ENCODE results near the gene ZBTB7B.

The ZBTB7B gene

GRCh38 chr1:155005076-155006011, 2.7 kb downstream of the ZBTB7B start:
- DNase-seq, result no peak

GRCh38 chr1:155006601-155007101, 4.0 kb downstream of the ZBTB7B start:
- peak; percentile 13 for DNase-seq

- DNase-seq, result no peak
Observed at GRCh38 chr1:155007251-155007828, 4.7 kb downstream of the ZBTB7B start.

GRCh38 chr1:155008015-155008941, 5.7 kb downstream of the ZBTB7B start:
- no peak for DNase-seq

DNA sequence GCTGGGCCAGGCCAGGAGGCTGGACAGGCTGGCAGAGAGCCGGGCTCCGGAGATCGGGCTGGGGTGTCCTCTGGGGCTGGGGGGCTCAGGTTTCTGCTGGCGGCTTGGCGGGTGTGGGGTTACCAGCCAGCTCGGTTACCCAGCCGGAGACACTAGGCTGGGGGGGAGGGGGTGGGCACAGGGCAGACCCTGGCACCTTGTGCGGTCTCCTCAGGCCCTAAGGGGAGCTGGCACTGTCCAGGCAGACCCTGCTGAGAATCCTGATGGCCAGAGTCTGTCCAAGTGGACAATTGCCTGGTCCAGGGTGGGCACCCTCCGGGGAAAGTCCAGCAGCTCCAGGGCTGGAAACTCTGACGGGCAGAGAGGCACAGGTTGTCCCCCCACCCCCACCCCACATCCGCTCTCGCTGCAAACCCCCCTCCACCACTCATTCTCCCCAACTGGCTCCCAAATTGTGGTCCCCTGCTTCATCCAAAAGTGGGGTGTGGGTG, 6.7 kb downstream of the ZBTB7B start:
- DNase-seq, result no peak

DNA sequence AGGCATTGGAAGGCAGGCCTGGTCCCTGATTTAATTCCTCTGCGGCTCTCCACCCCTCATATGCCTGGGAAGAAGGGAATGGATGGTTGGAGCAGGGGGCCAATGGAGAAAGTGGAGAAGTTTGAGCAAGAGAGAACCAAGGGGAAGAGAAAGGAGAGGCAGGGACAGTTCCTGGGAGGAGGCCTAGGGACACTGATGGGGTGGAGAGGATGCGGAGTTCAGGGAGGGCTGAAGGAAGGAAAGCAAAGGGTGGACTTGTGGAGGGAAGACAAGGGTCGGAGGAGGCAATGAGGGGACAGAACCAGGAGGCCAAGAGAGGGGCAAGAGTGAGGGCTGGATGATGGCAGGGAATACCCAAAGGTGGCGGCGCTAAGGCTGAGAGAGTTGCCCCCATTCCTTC, 7.1 kb downstream of the ZBTB7B start:
- no peak for DNase-seq

DNA sequence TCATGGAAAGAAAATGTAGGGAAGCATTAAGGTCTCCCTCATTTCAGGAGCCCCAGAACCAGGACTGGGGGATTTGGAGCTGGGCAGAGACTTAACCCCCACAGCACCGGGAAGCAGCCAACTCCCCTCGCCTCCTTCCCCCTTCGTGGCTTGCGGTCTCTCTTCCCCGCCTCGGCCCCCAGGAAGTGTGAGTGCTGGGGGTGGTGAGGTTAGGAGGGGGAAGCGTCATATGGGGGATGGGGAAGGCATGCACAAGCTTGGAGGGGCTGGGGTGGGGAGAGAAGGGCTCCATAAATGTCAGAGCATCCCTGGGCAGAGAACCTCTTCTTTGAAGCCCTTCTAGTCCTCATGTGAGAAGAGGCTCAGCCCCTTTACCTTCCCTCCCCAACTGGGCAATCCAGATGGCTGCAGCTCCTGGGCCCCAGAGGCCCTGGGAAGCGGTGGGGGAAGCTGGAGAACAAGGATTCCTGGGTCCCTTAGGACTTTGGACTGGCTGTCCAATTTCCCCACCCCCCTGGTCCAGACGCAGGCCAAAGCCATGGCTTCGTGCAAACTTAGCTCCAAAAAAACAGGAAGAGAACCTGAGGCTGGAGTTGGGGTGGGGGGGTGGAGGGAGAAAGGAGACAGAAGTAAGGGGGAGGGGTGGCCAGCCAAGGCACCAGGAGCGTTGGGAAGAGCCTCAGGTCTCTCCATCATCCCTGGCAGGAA, 7.8 kb downstream of the ZBTB7B start:
- no peak for DNase-seq

DNA sequence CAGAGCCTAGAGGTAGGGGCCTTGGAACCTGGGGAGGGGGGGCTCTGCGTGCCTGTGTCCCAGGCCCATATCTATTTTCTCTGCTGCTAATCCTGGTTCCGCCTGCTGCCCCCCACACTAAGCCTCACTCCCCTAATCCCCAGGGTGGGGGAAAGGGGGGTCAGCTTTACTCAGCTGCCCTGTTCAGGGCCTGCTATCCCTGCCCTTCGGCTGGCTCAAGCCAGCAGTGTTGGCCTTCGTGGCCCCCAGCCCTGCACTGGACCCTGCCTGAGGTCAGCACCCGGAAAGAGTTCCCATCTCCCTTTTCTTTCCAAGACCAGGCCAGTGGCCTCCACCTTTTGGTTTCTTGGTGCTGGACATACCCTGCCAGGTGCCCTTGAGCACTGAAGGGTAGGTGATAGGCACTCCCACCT, 8.4 kb downstream of the ZBTB7B start:
- DNase-seq, result no peak

GRCh38 chr1:155011437-155012025, 8.9 kb downstream of the ZBTB7B start:
- DNase-seq, result no peak

GRCh38 chr1:155012026-155012546, 9.5 kb downstream of the ZBTB7B start:
- DNase-seq, result peak; percentile 73

DNA sequence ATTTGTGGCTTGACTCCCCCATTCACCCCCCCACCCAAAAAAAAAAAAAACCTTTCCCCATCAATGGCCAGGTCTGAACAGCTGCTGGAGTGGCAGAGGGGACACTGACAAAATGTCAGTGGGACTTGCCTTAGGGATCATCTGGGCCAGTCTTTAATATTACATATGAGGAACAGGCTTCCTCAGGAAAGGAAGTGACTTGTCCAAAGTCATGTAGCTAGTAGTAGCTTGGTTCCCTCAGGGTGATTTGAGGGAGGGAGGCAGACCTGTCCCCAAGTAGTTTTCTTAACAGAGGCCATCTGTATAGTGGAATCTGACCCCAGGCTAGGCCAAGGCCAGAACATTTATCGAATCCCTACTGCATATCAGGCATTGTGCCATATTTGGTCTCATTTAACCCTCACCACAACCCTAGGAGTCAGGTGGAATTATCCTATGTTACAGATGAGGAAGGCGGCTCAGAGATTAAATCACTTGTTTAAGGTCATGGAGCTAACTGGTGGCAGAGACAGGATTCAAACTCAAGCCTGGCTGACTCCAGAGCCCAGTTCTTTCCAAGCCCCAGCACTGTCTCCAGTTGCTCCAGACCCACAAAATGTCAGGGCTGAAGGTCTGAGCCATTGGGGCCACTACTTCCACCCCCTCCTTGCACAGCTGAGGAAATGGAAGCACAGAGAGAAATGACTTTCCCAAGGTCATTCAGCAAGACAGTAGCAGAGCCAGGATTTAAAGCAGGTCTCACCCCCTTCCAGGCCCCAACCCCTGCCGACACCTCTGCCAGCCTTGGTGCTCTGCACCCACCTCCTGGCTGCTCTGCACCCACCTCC, 10.4 kb downstream of the ZBTB7B start:
- DNase-seq, result no peak

DNA sequence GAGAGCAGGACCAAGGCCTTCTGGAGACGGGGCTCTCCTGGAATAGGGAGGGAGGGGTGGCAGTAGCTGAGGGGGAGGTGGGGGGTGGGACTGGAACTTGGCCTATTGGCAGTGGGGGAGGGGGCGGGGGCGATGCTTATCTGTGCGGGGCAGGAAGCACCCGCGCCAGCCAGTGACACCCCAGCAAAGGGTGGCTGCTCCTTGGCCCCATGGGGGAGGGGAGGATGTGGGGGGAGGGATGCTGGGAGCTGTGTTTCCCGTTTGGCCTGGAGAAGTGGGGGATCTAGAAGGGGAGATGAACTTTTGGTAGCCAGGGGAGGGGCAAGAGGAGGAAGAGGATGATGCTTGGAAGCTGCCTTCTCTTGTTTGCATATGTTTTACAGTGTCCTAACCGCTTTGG, 11.0 kb downstream of the ZBTB7B start:
- DNase-seq, result no peak

DNA sequence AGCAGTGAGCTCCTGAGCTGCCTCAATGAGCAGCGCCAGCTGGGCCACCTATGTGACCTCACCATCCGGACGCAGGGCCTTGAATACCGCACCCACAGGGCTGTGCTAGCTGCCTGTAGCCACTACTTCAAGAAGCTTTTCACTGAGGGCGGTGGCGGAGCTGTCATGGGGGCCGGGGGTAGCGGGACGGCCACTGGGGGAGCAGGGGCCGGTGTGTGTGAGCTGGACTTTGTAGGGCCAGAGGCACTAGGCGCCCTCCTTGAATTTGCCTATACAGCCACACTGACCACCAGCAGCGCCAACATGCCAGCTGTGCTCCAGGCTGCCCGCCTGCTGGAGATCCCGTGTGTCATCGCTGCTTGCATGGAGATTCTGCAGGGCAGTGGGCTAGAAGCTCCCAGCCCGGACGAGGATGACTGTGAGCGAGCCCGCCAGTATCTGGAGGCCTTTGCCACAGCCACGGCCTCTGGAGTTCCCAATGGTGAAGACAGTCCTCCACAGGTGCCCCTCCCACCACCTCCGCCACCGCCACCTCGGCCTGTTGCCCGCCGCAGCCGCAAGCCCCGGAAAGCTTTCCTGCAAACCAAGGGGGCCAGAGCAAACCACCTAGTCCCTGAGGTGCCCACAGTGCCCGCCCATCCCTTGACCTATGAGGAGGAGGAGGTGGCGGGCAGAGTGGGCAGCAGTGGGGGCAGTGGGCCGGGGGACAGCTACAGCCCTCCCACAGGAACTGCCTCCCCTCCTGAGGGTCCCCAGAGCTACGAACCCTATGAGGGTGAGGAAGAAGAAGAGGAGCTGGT, 12.3 kb downstream of the ZBTB7B start:
- DNase-seq, result no peak

DNA sequence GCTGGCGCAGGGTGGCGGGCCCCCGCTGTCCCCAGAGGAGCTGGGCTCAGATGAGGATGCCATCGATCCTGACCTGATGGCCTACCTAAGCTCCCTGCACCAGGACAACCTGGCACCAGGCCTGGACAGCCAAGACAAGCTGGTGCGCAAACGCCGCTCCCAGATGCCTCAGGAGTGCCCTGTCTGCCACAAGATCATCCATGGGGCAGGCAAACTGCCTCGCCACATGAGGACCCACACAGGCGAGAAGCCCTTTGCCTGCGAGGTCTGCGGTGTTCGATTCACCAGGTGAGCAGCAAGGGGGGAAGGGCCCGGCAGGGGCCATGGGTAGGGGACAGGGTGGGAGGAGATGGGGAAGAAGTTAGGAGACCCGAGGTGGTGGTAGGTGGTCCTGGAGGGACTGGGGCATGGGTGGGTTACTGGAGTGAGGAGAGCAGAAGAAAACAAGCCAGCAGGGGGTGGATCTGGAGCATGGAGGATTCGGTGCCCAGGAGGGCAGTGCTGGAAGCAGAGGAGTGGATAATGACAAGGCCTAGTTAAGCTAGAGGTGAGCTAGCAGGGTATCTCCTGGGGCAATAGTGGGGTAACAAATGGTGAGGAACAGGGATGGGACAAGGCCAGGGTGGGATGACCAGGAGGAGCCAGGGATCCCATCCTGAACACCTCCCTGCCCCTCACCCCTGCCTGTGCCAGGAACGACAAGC, 13.1 kb downstream of the ZBTB7B start:
- no peak for DNase-seq

- DNase-seq, result no peak
Observed at GRCh38 chr1:155016231-155016831, 13.7 kb downstream of the ZBTB7B start.

GRCh38 chr1:155017041-155017945, 14.7 kb downstream of the ZBTB7B start:
- DNase-seq, result peak; percentile 62

DNA sequence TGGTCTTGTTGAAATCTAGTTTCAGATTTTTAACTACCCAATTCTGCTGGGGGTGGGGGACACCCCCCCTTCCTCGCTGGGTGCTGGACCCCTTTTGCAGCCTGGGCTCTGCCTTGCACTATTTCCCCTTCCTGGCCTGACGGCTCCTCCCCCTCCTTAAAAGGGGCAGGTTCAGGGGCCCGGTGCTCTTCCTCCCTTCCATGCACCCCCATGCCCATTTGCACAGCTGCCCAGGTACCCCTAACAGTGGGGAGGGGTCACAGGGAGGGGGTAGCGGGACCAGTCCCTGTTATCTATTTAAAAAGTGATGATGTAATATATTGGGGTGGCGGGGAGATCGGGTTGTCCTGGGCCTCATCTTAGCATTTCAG, 15.3 kb downstream of the ZBTB7B start:
- DNase-seq, result no peak

Measured in NCI-H1092 (cell line).